A204.1 (cell line): Measurements from ENCODE around the gene NAPG.
"Not testable (repeated sequence)": the region's sequence is repeated elsewhere in the genome, so short reads cannot be mapped to it uniquely, and the experiment has no call there.

Experiments
- FAIRE-seq: peaks from 2 replicates; lab custom pipeline; 2012; peaks lifted over from hg19 to GRCh38; lab: Jason Lieb, UNC

The NAPG gene

DNA sequence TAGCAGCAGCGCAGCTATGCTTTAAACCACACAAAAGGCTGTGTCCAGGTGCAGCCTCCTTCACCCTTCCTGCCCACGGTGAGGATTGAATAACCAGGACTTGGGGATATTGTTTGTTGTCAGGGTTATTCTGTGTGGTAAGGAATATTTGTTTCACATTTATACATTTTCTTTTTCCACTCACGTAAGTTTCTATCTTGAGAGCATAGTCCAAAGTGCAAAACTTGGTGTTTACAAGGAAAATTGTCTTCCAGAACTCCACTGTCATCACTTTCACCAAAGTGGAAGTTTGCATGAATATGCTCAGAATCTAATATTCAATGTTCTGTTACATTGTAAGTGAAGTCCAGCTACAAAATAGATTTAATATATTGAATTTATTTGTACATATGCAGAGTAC, 26.4 kb downstream of the NAPG start:
- FAIRE-seq = no peak

DNA sequence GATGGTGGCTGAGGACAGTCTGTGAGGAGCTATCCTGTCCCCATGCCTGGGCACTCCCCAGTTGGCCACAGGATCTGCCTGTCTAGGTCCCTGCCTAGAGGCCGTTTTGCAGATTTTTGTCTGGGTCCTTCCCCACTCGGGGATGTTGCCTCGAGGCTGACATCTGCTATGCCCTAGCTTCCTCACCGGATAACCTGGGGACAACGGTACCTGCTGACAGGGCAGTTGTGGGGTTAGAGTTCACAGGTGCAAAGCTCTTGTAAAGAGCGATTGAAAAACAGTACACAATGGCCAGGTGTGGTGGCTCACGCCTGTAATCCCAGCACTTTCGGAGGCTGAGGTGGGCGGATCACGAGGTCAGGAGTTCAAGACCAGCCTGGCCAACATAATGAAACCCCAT, 30.4 kb downstream of the NAPG start:
- FAIRE-seq = not testable (repeated sequence)

DNA sequence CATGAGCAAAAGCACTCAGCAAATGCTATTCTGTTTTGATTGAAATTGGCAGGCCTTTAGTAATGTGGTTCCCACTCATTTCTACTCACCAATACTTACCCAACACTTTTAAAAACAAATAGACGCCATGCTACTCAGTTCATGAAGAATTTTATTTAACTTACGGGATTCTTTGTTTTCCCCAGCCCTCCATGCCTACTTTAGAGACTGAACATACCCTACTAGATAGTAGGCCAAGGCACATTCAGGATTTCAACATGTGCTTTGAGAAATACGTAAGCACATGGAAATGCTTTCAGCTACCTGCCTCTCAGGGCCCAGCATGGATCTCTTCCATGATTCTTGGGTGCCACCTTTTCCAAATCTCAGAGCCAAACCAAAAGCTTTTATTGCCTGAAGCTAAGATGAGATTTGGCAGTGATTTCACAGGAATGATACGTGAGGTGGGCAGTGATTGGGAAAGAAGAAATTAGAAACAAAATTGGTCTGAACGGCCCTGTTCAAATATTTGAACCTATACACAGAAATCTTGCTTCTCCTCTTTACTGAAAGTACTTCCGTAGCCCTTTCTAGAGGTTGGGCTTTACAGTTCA, 31.4 kb downstream of the NAPG start:
- FAIRE-seq = no peak

- FAIRE-seq = no peak
Measured at GRCh38 chr18:10558243-10558966, 32.6 kb downstream of the NAPG start.

GRCh38 chr18:10558967-10559298, 33.1 kb downstream of the NAPG start:
- no peak for FAIRE-seq

- FAIRE-seq = no peak
Measured at GRCh38 chr18:10559553-10560451, 34.0 kb downstream of the NAPG start.

- no peak for FAIRE-seq
Measured at GRCh38 chr18:10560452-10561045, 34.7 kb downstream of the NAPG start.

- no peak for FAIRE-seq
Measured at GRCh38 chr18:10562773-10563160, 36.9 kb downstream of the NAPG start.

DNA sequence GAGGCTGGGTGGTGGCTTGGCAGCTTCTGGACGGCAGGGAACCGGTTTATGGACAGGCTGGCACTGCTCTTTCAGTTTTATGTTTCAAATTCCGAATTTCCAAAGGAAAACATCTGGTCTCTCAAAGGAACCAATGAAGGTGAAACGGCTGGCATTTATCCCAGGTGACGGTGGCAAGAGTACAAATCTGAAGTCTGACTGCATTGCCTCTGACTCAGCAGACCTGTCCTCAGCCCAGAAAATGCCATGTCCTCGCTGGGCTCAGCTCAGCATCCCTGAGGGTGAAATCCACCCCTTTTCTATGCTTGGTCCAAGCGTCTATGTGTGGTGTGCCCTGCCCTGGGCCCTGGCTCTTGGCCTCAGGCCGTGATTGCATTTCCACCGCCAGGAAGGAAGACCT, 38.1 kb downstream of the NAPG start:
- no peak for FAIRE-seq

GRCh38 chr18:10564975-10565773, 39.3 kb downstream of the NAPG start:
- no peak for FAIRE-seq

GRCh38 chr18:10565835-10566234, 40.0 kb downstream of the NAPG start:
- no peak for FAIRE-seq

DNA sequence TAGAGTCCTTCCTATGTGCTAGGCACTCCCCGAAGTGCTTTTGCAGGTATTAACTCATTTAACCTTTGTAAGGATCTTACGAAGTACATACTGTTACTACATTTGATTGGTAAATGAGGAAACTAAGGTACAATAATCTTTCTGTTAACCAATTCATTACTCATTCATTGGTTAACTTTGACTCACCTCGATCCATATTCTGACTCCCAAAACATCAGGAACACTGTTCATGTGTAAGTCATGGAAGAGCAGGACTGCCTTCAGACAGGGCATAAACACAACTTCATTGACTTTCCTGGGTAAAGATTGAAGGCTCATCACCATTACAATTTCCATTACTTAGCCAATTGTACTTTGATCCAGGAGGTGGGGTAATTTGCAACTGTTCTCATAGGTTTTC, 40.6 kb downstream of the NAPG start:
- FAIRE-seq = no peak

- FAIRE-seq = not testable (repeated sequence)
Measured at GRCh38 chr18:10569941-10570340, 44.1 kb downstream of the NAPG start.

DNA sequence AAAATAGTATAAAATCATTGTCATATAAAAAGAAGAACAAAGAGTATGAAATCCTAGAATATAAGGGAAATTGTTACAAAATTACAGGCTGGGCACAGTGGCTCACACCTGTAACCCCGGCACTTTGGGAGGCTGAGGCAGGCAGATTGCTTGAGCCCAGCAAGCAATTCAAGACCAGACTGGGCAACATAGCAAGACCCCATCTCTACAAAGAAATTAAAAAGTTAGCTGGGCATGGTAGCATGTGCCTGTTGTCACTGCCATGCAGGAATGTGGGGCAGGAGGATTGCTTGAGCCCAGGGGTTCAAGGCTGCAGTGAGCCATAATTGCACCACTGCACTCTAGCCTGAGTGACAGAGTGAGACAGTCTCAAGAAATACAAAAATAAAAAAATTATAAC, 44.8 kb downstream of the NAPG start:
- no peak for FAIRE-seq

DNA sequence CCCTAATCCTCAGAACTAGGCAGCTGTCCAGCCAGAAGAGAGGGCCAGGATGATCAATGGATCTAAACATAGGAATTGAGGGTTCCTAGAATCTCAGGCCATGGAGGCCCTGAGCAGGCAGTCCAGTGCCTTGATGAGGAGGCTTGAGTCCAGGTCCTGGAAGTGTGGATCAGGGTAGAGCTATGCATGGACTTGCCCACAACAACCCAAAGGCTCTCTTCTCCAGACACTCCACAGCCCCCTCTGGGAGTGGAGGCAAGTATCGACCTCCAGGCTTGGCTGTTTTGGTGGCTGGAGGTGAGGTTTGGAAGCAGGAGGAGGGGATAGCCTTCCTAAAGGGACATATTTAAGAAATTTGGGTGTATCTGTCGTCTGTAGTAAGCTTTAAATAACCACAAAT, 45.7 kb downstream of the NAPG start:
- FAIRE-seq = no peak

DNA sequence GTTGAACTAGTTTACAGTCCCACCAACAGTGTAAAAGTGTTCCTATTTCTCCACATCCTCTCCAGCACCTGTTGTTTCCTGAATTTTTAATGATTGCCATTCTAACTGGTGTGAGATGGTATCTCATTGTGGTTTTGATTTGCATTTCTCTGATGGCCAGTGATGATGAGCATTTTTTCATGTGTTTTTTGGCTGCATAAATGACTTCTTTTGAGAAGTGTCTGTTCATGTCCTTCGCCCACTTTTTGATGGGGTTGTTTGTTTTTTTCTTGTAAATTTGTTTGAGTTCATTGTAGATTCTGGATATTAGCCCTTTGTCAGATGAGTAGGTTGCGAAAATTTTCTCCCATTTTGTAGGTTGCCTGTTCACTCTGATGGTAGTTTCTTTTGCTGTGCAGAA, 47.4 kb downstream of the NAPG start:
- FAIRE-seq = not testable (repeated sequence)

DNA sequence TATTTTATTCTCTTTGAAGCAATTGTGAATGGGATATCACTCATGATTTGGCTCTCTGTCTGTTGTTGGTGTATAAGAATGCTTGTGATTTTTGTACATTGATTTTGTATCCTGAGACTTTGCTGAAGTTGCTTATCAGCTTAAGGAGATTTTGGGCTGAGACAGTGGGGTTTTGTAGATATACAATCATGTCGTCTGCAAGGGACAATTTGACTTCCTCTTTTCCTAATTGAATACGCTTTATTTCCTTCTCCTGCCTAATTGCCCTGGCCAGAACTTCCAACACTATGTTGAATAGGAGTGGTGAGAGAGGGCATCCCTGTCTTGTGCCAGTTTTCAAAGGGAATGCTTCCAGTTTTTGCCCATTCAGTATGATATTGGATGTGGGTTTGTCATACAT, 48.6 kb downstream of the NAPG start:
- not testable (repeated sequence) for FAIRE-seq

- not testable (repeated sequence) for FAIRE-seq
Measured at GRCh38 chr18:10577842-10578572, 52.2 kb downstream of the NAPG start.

GRCh38 chr18:10578573-10578899, 52.7 kb downstream of the NAPG start:
- FAIRE-seq = not testable (repeated sequence)

- no peak for FAIRE-seq
Measured at GRCh38 chr18:10579079-10579867, 53.4 kb downstream of the NAPG start.

DNA sequence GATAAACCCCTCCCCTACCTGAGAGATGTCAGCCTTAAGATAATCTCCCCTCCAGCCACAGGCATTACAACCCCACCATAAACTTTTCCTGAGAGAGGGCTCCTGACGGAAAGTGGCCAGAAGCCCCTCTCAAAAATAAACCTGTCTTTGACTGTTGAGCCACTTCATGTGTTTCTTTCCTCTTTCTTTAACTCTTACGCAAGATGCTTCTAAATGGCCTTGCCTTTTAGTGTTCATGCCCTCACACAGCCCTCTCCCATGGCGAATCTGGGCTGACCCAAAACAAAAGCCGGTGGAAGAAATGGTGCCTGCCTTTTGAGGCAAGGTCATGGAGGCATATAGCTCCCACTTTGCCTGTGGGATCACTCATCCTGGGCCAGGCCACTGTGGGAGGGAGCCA, 54.4 kb downstream of the NAPG start:
- no peak for FAIRE-seq
